HG03196 (cell line): ENCODE data around the gene IFITM10.
"Not testable (repeated sequence)": the region's sequence is repeated elsewhere in the genome, so short reads cannot be mapped to it uniquely, and the experiment has no call there.

Experiments used
- ATAC-seq: cut with Tn5 transposase; IDR thresholded peaks from one replicate; pipeline ENCODE4 v1.9.1; 2021; ENCODE audit not compliant: unreplicated experiment

Gene IFITM10

GRCh38 chr11:1693327-1694063 lies 56.9 kb downstream of the IFITM10 start:
- ATAC-seq = no peak

- ATAC-seq = no peak
Measured at GRCh38 chr11:1692708-1693326, 57.6 kb downstream of the IFITM10 start.

GRCh38 chr11:1691878-1692707 lies 58.3 kb downstream of the IFITM10 start:
- no peak for ATAC-seq

GRCh38 chr11:1691026-1691877 lies 59.1 kb downstream of the IFITM10 start:
- no peak for ATAC-seq

GRCh38 chr11:1690167-1691025 lies 60.0 kb downstream of the IFITM10 start:
- no peak for ATAC-seq

- not testable (repeated sequence) for ATAC-seq
Measured at GRCh38 chr11:1689250-1690166, 60.9 kb downstream of the IFITM10 start.

- not testable (repeated sequence) for ATAC-seq
Measured at GRCh38 chr11:1688336-1688947, 62.0 kb downstream of the IFITM10 start.

- ATAC-seq = not testable (repeated sequence)
Measured at GRCh38 chr11:1686220-1686619, 64.2 kb downstream of the IFITM10 start.

GRCh38 chr11:1684886-1685874 lies 65.2 kb downstream of the IFITM10 start:
- ATAC-seq = not testable (repeated sequence)

GRCh38 chr11:1683904-1684572 lies 66.4 kb downstream of the IFITM10 start:
- ATAC-seq = not testable (repeated sequence)

- ATAC-seq = not testable (repeated sequence)
Measured at GRCh38 chr11:1683216-1683615, 67.2 kb downstream of the IFITM10 start.
